Loucy (cell line): ENCODE results near the gene OLFM4.

Experiments
- H2AFZ ChIP-seq: fragments of 200-600 bp; sonication (generic); 2 replicates; pipeline ENCODE4 v1.6.0; 2016; ENCODE audit warnings: antibody characterized with exemption, mild to moderate bottlenecking, low read length, moderate library complexity
- H3F3A ChIP-seq: fragments of 200-600 bp; 2 replicates; pipeline ENCODE4 v1.6.0; 2016; ENCODE audit warnings: antibody characterized with exemption, low read depth, mild to moderate bottlenecking
- H3K27me3 ChIP-seq: fragments of 200-600 bp; sonication (generic); 2 replicates; pipeline ENCODE4 v1.6.1; 2014; ENCODE audit warnings: low read length, mild to moderate bottlenecking; ENCODE audit not compliant: insufficient read depth, poor library complexity, severe bottlenecking
- H3K36me3 ChIP-seq: fragments of 200-600 bp; sonication (generic); 2 replicates; pipeline ENCODE4 v1.6.1; 2016; ENCODE audit warnings: low read length; ENCODE audit not compliant: insufficient read depth
- H3K4me1 ChIP-seq: fragments of 200-600 bp; sonication (generic); 2 replicates; pipeline ENCODE4 v1.5.1; 2014; ENCODE audit warnings: low read length, mild to moderate bottlenecking; ENCODE audit not compliant: insufficient read depth, poor library complexity, severe bottlenecking
- H3K4me2 ChIP-seq: fragments of 200-600 bp; sonication (generic); 2 replicates; pipeline ENCODE4 v1.6.0; 2014; ENCODE audit warnings: antibody characterized with exemption, low read length, low read depth, mild to moderate bottlenecking; ENCODE audit not compliant: poor library complexity, severe bottlenecking
- H3K4me3 ChIP-seq: fragments of 200-600 bp; sonication (generic); 2 replicates; pipeline ENCODE4 v1.5.1; 2014; ENCODE audit warnings: low read length, mild to moderate bottlenecking, mixed read lengths; ENCODE audit not compliant: poor library complexity, severe bottlenecking
- H3K79me2 ChIP-seq: fragments of 200-600 bp; sonication (generic); 2 replicates; pipeline ENCODE4 v1.6.1; 2014; ENCODE audit warnings: low read length; ENCODE audit not compliant: insufficient read depth
- H3K9ac ChIP-seq: fragments of 200-600 bp; sonication (generic); 2 replicates; pipeline ENCODE4 v1.6.0; 2014; ENCODE audit warnings: mild to moderate bottlenecking, low read depth, low read length, moderate library complexity; ENCODE audit not compliant: poor library complexity, severe bottlenecking
- H3K9me2 ChIP-seq: fragments of 200-600 bp; sonication (generic); replicated peaks from 2 replicates; pipeline ENCODE4 v1.6.1; 2016; ENCODE audit warnings: low read depth, low read length, mixed read lengths
- H3K9me3 ChIP-seq: fragments of 200-600 bp; sonication (generic); 2 replicates; pipeline ENCODE4 v1.6.1; 2014; ENCODE audit warnings: mild to moderate bottlenecking, antibody characterized with exemption, low read length, low read depth; ENCODE audit not compliant: insufficient read depth
- H4K20me1 ChIP-seq: fragments of 200-600 bp; sonication (generic); 2 replicates; pipeline ENCODE4 v1.6.0; 2014; ENCODE audit warnings: antibody characterized with exemption, low read length, mild to moderate bottlenecking; ENCODE audit not compliant: insufficient read depth, poor library complexity, severe bottlenecking
- EZH2phosphoT487 ChIP-seq: fragments of 200-600 bp; IDR thresholded peaks from 2 replicates; pipeline ENCODE4 v1.6.1; 2018; ENCODE audit warnings: antibody characterized with exemption, mild to moderate bottlenecking, moderate library complexity, borderline replicate concordance
- TF ChIP-seq, protein P1 (sequence below): fragments of 200-600 bp; sonication (generic); conservative IDR thresholded peaks from 2 replicates; pipeline ENCODE4 v1.5.1; 2014; ENCODE audit warnings: mild to moderate bottlenecking, antibody characterized with exemption, low read length

OLFM4 gene

DNA sequence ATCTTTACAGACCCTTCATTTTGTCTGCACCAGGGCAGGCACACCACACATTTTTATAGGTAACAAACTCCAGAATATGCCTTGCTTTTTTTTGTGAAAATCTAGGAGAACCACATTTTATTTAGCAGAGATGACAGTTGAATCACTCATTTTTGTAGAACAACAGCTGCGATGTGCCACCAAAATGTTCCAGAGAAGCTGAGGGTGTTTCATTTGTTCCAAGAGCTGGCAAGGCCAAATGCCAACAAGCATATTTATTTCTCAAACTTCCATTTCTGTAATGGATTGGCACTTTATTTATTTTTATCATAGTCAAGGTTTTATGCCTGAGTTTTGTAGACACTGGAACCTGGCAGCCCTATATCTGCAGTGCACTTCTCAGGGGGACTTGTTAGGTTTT, 10.4 kb downstream of the OLFM4 start:
- Histone ChIP-seq H3K36me3 (no peaks in the 10 kb centered on the region), H3K79me2 (no peaks in the 10 kb centered on the region), H3K4me1 (no peaks in the 10 kb centered on the region), H3F3A (no peaks in the 10 kb centered on the region), H4K20me1 (no peaks in the 10 kb centered on the region), H3K27me3 (no peaks in the 10 kb centered on the region), H3K9me2 (no peaks in the 10 kb centered on the region), H3K4me3 (no peak overlapping the region), H3K9ac (no peak overlapping the region), H3K9me3 (no peaks in the 10 kb centered on the region), H2AFZ (no peak overlapping the region), H3K4me2 (no peak overlapping the region)
- TF ChIP-seq, protein P1, sequence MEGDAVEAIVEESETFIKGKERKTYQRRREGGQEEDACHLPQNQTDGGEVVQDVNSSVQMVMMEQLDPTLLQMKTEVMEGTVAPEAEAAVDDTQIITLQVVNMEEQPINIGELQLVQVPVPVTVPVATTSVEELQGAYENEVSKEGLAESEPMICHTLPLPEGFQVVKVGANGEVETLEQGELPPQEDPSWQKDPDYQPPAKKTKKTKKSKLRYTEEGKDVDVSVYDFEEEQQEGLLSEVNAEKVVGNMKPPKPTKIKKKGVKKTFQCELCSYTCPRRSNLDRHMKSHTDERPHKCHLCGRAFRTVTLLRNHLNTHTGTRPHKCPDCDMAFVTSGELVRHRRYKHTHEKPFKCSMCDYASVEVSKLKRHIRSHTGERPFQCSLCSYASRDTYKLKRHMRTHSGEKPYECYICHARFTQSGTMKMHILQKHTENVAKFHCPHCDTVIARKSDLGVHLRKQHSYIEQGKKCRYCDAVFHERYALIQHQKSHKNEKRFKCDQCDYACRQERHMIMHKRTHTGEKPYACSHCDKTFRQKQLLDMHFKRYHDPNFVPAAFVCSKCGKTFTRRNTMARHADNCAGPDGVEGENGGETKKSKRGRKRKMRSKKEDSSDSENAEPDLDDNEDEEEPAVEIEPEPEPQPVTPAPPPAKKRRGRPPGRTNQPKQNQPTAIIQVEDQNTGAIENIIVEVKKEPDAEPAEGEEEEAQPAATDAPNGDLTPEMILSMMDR, result no peak
- TF ChIP-seq EZH2phosphoT487, result no peak

DNA sequence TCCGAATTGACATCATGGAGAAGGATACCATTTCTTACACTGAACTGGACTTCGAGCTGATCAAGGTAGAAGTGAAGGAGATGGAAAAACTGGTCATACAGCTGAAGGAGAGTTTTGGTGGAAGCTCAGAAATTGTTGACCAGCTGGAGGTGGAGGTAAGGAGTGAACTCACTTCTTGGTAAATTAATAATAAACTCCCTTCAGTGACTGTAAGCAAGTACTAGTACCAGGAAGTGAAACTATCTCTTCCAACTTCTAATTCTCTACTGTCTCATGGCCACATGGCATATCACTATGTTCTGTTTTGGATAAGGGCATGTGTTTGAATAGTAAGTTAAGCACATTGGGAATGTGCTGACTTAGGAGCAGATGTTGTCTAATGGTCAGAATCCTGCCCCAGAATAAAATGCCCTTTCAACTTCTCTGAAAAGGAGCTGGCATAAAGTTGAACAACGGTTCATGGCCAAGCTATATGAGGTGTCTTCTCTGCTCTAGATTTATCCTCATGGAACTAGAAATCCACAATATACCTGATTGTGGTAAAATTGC, 13.4 kb downstream of the OLFM4 start:
- H3K4me3 ChIP-seq, result no peak overlapping the region
- TF ChIP-seq, protein P1, result no peak
- TF ChIP-seq EZH2phosphoT487, result no peak
- no peaks in the 10 kb centered on the region for H3K9me3 ChIP-seq
- no peaks in the 10 kb centered on the region for H3K36me3 ChIP-seq
- no peaks in the 10 kb centered on the region for H3K9me2 ChIP-seq
- no peaks in the 10 kb centered on the region for H3K79me2 ChIP-seq
- no peaks in the 10 kb centered on the region for H3K4me1 ChIP-seq
- no peaks in the 10 kb centered on the region for H3F3A ChIP-seq
- no peak overlapping the region for H2AFZ ChIP-seq
- no peak overlapping the region for H3K9ac ChIP-seq
- H3K4me2 ChIP-seq, result no peak overlapping the region
- no peaks in the 10 kb centered on the region for H4K20me1 ChIP-seq
- no peaks in the 10 kb centered on the region for H3K27me3 ChIP-seq

DNA sequence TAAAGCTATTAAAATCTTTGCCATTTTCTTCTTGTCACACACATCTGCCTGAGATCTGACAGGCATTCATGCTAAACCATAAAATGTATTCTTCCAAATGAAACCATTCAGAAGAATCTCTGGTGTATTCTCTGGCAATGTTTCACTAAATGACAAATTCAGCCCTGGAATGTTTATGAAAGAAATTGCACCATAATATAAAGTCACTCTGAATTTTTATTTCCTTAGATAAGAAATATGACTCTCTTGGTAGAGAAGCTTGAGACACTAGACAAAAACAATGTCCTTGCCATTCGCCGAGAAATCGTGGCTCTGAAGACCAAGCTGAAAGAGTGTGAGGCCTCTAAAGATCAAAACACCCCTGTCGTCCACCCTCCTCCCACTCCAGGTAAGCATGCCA, 14.3 kb downstream of the OLFM4 start:
- H3F3A ChIP-seq, result no peaks in the 10 kb centered on the region
- no peaks in the 10 kb centered on the region for H3K36me3 ChIP-seq
- H3K4me2 ChIP-seq, result no peak overlapping the region
- H3K79me2 ChIP-seq, result no peaks in the 10 kb centered on the region
- H3K9me3 ChIP-seq, result no peaks in the 10 kb centered on the region
- H4K20me1 ChIP-seq, result no peaks in the 10 kb centered on the region
- no peak overlapping the region for H3K9ac ChIP-seq
- H3K9me2 ChIP-seq, result no peaks in the 10 kb centered on the region
- H3K4me1 ChIP-seq, result no peaks in the 10 kb centered on the region
- no peaks in the 10 kb centered on the region for H3K27me3 ChIP-seq
- H3K4me3 ChIP-seq, result no peak overlapping the region
- no peak overlapping the region for H2AFZ ChIP-seq
- no peak for TF ChIP-seq EZH2phosphoT487
- TF ChIP-seq, protein P1, result no peak
